Tibial artery (tissue), 4 donors: ENCODE data around the gene PIEZO2.
"Not testable (repeated sequence)": the region's sequence is repeated elsewhere in the genome, so short reads cannot be mapped to it uniquely, and the experiment has no call there.

Experiments used
- DNase-seq, 2 donors: peaks; one replicate each; pipeline ENCODE4 v3.0.0-alpha.2; 2019
- H3K27ac ChIP-seq, 2 donors: fragments of 200-600 bp; sonication (generic) in 1 of 2; 1 replicate in 1 of 2; 2 replicates in 1 of 2; pipeline ENCODE4 v1.5.1; 2018 to 2019; ENCODE audit warnings: mild to moderate bottlenecking in 1 of 2
- H3K27me3 ChIP-seq, 2 donors: fragments of 200-600 bp; sonication (generic) in 1 of 2; one replicate each; pipeline versions ENCODE4 v1.5.1 to v1.6.0; 2016 to 2019
- H3K36me3 ChIP-seq, 3 donors: fragments of 200-600 bp; sonication (generic) in 2 of 3; one replicate each; pipeline ENCODE4 v1.5.1; 2016 to 2019; ENCODE audit warnings: mild to moderate bottlenecking in 2 of 3
- H3K4me1 ChIP-seq, 4 donors: fragments of 200-600 bp; sonication (generic) in 2 of 4; 1 replicate in 3 of 4; 2 replicates in 1 of 4; pipeline ENCODE4 v1.5.1; 2016 to 2019
- H3K4me3 ChIP-seq, 2 donors: fragments of 200-600 bp; sonication (generic) in 1 of 2; 1 replicate in 1 of 2; 2 replicates in 1 of 2; pipeline ENCODE4 v1.5.1; 2018 to 2019; ENCODE audit warnings: mild to moderate bottlenecking in 2 of 2
- H3K9me3 ChIP-seq, 3 donors: fragments of 200-600 bp; sonication (generic) in 1 of 3; one replicate each; pipeline ENCODE4 v1.5.1; 2016 to 2019
- CTCF ChIP-seq, 2 experiments: fragments of 200-600 bp in 1 of 2; fragments of 450-650 bp in 1 of 2; IDR thresholded peaks; one replicate each; pipeline ENCODE4 v1.5.1; 2017 to 2019; ENCODE audit warnings: antibody characterized with exemption in 2 of 2, mild to moderate bottlenecking in 1 of 2, moderate library complexity in 1 of 2
- intact Hi-C: fragments of 100-400 bp; cut with DNase I; formaldehyde crosslinking; loops from one replicate; pipeline ENCODE4 v1.15.0; 2023; ENCODE audit warnings: low total_unique reads

PIEZO2 gene

GRCh38 chr18:10661317-10661716, 488.1 kb downstream of the PIEZO2 start:
- no peak overlapping the region for H3K27ac ChIP-seq
- H3K9me3 ChIP-seq: no peaks in the 10 kb centered on the region
- H3K4me3 ChIP-seq: no peak overlapping the region
- no peaks in the 10 kb centered on the region for H3K27me3 ChIP-seq
- H3K4me1 ChIP-seq: no peaks in the 10 kb centered on the region
- TF ChIP-seq CTCF (IDR thresholded peaks at IDR 0.05): no peak
- H3K36me3 ChIP-seq: no peaks in the 10 kb centered on the region
- intact Hi-C loops: no loop called here
- no peak for DNase-seq

GRCh38 chr18:10660179-10660884, 489.0 kb downstream of the PIEZO2 start:
- no peaks in the 10 kb centered on the region for H3K36me3 ChIP-seq
- intact Hi-C loops: no loop called here
- H3K9me3 ChIP-seq: no peaks in the 10 kb centered on the region
- no peaks in the 10 kb centered on the region for H3K4me1 ChIP-seq
- TF ChIP-seq CTCF (IDR thresholded peaks at IDR 0.05): no peak
- DNase-seq: peak in 1 of 2 donors; percentile 60
- no peak overlapping the region for H3K4me3 ChIP-seq
- H3K27me3 ChIP-seq: no peaks in the 10 kb centered on the region
- H3K27ac ChIP-seq: no peak overlapping the region

- Histone ChIP-seq H3K27ac (no peak overlapping the region), H3K27me3 (no peaks in the 10 kb centered on the region), H3K9me3 (no peaks in the 10 kb centered on the region), H3K4me3 (no peak overlapping the region), H3K4me1 (no peaks in the 10 kb centered on the region), H3K36me3 (no peaks in the 10 kb centered on the region)
- TF ChIP-seq CTCF (IDR thresholded peaks at IDR 0.05): no peak
- DNase-seq: no peak
- intact Hi-C loops: no loop called here
These were observed 489.8 kb downstream of the PIEZO2 start for GRCh38 chr18:10659594-10659993.

- TF ChIP-seq CTCF (IDR thresholded peaks at IDR 0.05): no peak
- Histone ChIP-seq H3K4me1 (no peaks in the 10 kb centered on the region), H3K27me3 (no peaks in the 10 kb centered on the region), H3K9me3 (no peaks in the 10 kb centered on the region), H3K4me3 (no peak overlapping the region), H3K27ac (no peak overlapping the region), H3K36me3 (no peaks in the 10 kb centered on the region)
- no peak for DNase-seq
- intact Hi-C loops: no loop called here
These were observed 490.4 kb downstream of the PIEZO2 start for GRCh38 chr18:10659000-10659399.

GRCh38 chr18:10644003-10644402, 505.4 kb downstream of the PIEZO2 start:
- H3K36me3 ChIP-seq, H3K27ac ChIP-seq, H3K4me1 ChIP-seq, H3K27me3 ChIP-seq, H3K9me3 ChIP-seq, DNase-seq, H3K4me3 ChIP-seq, intact Hi-C loops: not testable (repeated sequence)

- DNase-seq, H3K36me3 ChIP-seq, H3K9me3 ChIP-seq, H3K4me1 ChIP-seq, H3K27ac ChIP-seq, intact Hi-C loops, H3K27me3 ChIP-seq, H3K4me3 ChIP-seq: not testable (repeated sequence)
These were observed 506.3 kb downstream of the PIEZO2 start for GRCh38 chr18:10642915-10643524.

- not testable (repeated sequence) for H3K36me3 ChIP-seq
These were observed 510.9 kb downstream of the PIEZO2 start for GRCh38 chr18:10638539-10638885.

GRCh38 chr18:10637858-10638538, 511.4 kb downstream of the PIEZO2 start:
- H3K4me3 ChIP-seq, H3K36me3 ChIP-seq, DNase-seq, H3K4me1 ChIP-seq, H3K27me3 ChIP-seq, intact Hi-C loops, H3K27ac ChIP-seq, H3K9me3 ChIP-seq: not testable (repeated sequence)

More at GRCh38 chr18:10638539-10638885, 510.9 kb downstream of the PIEZO2 start:
- H3K27me3 ChIP-seq, H3K4me1 ChIP-seq, H3K4me3 ChIP-seq, DNase-seq, H3K27ac ChIP-seq, H3K9me3 ChIP-seq, intact Hi-C loops: not testable (repeated sequence)

GRCh38 chr18:10629076-10629475, 520.3 kb downstream of the PIEZO2 start:
- H3K27me3 ChIP-seq, H3K27ac ChIP-seq, DNase-seq, H3K36me3 ChIP-seq, H3K4me3 ChIP-seq, H3K4me1 ChIP-seq, intact Hi-C loops, H3K9me3 ChIP-seq: not testable (repeated sequence)

GRCh38 chr18:10626606-10627213, 522.7 kb downstream of the PIEZO2 start:
- H3K27ac ChIP-seq, H3K4me3 ChIP-seq, DNase-seq, H3K36me3 ChIP-seq, H3K27me3 ChIP-seq, H3K4me1 ChIP-seq, H3K9me3 ChIP-seq, intact Hi-C loops: not testable (repeated sequence)
